ENCODE data around the gene DKK3.

Gene DKK3

GRCh38 chr11:11969380-11970215 is 38.8 kb downstream of the DKK3 start:
- DNase-seq (ENCODE audit: low spot score), result no peak
- TF ChIP-seq, protein P1, sequence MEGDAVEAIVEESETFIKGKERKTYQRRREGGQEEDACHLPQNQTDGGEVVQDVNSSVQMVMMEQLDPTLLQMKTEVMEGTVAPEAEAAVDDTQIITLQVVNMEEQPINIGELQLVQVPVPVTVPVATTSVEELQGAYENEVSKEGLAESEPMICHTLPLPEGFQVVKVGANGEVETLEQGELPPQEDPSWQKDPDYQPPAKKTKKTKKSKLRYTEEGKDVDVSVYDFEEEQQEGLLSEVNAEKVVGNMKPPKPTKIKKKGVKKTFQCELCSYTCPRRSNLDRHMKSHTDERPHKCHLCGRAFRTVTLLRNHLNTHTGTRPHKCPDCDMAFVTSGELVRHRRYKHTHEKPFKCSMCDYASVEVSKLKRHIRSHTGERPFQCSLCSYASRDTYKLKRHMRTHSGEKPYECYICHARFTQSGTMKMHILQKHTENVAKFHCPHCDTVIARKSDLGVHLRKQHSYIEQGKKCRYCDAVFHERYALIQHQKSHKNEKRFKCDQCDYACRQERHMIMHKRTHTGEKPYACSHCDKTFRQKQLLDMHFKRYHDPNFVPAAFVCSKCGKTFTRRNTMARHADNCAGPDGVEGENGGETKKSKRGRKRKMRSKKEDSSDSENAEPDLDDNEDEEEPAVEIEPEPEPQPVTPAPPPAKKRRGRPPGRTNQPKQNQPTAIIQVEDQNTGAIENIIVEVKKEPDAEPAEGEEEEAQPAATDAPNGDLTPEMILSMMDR (IDR thresholded peaks at IDR 0.05; ENCODE audit: extremely low read depth, missing control alignments), result no peak

GRCh38 chr11:11968511-11969280 is 39.7 kb downstream of the DKK3 start:
- TF ChIP-seq, protein P1 (IDR thresholded peaks at IDR 0.05; ENCODE audit: extremely low read depth, missing control alignments), result no peak
- DNase-seq (ENCODE audit: low spot score), result no peak

- DNase-seq (ENCODE audit: low spot score), result no peak
Observed at GRCh38 chr11:11967669-11968510, 40.5 kb downstream of the DKK3 start.

GRCh38 chr11:11966826-11967668 is 41.4 kb downstream of the DKK3 start:
- DNase-seq (ENCODE audit: low spot score), result peak; percentile 76
- TF ChIP-seq, protein P1 (IDR thresholded peaks at IDR 0.05; ENCODE audit: extremely low read depth, missing control alignments), result peak; percentile 79

More at GRCh38 chr11:11967669-11968510, 40.5 kb downstream of the DKK3 start:
- TF ChIP-seq, protein P1 (IDR thresholded peaks at IDR 0.05; ENCODE audit: extremely low read depth, missing control alignments), result no peak

DNA sequence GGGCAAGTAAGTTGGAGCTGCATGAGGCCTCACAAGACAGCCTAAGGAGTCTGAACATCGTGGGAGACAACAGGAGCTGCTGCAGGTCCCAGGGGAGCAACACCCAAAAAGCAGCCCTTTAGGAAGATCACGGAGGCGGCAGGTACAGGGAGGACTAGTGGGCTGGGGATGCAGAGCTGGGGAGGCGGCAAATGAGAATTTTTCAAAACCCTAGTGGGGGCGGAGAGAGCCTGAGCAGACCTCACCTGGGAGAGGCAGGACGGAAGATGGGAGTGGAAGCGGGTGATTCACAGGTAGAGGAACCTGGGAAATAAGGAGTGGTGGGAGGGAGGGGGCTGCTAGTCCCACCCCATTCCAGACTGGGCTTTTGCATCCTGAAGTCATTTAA is 42.1 kb downstream of the DKK3 start:
- DNase-seq (ENCODE audit: low spot score), result no peak
- TF ChIP-seq, protein P1 (IDR thresholded peaks at IDR 0.05; ENCODE audit: extremely low read depth, missing control alignments), result no peak

GRCh38 chr11:11965656-11966353 is 42.6 kb downstream of the DKK3 start:
- TF ChIP-seq, protein P1 (IDR thresholded peaks at IDR 0.05; ENCODE audit: extremely low read depth, missing control alignments), result no peak

More at GRCh38 chr11:11965656-11966353, 42.6 kb downstream of the DKK3 start:
- no peak for DNase-seq (ENCODE audit: low spot score)

Measured in GM20000 (cell line).